ENCODE measurements around the gene SCNN1B.

Gene SCNN1B

DNA sequence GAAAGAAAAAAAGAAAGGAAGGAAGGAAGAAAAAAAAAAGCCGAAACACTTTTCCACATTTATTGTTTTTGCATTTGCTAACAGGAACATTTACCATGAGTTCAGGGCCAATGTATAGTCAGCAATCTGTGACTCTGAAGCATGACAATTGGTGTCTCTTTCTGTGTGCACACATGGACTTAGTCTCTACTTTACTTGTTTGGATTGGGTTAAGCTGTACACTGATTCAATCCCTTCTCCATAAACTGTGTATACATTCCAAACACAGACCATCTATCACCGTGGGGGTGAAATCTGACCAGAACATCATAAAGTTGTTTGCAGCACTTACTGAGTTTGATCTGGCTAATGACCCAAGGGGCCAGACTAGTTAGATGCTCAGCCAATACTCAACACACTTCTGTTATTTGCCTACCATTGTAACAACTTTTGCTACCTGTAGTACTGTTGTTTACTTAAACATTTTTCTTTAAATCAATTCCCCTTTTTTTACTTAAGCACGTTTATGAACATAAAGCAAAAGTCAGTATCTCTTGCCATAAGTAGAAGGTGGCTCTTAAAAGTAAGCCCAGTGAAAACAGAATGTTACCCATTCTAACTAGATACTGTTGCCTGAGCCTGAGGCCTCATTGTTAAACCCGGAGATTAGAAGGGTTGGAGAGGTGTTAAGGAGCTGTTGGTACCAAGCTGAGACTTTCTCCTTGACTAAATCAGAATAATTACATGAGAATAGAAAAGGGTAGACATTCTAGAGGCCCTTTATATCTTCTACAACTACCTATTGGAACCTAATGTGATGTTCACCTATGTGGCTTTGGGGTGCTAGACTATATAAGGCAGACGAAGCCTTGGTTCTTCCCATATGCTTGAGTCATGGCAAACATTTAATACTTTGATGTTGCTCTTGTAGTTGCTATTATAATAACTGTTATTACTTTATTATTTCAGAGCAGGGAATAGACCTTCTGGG lies 41.8 kb downstream of the SCNN1B start:
- TF ChIP-seq POLR2AphosphoS5 (IDR thresholded peaks at IDR 0.05; ENCODE audit: low read depth, low read length), result no peak
- TF ChIP-seq POLR2A (IDR thresholded peaks at IDR 0.05; ENCODE audit: low read depth, low read length), result no peak
- no peak for TF ChIP-seq TAF1 (IDR thresholded peaks at IDR 0.05; ENCODE audit: borderline replicate concordance, low read depth, low read length)
- DNase-seq (ENCODE audit: insufficient read length), result no peak
- FAIRE-seq, result no peak

DNA sequence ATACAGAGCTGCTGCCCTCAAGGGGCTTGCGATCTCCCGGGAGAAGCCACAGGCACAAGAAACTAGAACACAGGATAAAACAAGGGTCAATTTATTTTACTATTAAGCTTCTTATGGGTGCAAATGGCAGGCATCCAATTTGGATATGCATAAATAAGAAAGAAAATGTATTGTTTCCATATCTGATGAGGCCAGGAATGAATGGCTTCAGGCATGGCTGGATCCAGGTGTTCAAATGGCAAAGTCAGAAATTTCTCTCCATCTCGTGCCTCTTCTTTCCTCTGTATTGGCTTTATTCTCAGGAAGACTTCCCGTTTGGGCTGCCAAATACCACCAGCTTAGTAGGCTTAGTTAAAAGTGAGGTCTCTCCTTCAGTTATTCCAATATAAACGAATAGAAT lies 43.1 kb downstream of the SCNN1B start:
- FAIRE-seq (no peak), DNase-seq (ENCODE audit: insufficient read length) (no peak)
- TF ChIP-seq POLR2AphosphoS5 (IDR thresholded peaks at IDR 0.05; ENCODE audit: low read depth, low read length), result no peak

DNA sequence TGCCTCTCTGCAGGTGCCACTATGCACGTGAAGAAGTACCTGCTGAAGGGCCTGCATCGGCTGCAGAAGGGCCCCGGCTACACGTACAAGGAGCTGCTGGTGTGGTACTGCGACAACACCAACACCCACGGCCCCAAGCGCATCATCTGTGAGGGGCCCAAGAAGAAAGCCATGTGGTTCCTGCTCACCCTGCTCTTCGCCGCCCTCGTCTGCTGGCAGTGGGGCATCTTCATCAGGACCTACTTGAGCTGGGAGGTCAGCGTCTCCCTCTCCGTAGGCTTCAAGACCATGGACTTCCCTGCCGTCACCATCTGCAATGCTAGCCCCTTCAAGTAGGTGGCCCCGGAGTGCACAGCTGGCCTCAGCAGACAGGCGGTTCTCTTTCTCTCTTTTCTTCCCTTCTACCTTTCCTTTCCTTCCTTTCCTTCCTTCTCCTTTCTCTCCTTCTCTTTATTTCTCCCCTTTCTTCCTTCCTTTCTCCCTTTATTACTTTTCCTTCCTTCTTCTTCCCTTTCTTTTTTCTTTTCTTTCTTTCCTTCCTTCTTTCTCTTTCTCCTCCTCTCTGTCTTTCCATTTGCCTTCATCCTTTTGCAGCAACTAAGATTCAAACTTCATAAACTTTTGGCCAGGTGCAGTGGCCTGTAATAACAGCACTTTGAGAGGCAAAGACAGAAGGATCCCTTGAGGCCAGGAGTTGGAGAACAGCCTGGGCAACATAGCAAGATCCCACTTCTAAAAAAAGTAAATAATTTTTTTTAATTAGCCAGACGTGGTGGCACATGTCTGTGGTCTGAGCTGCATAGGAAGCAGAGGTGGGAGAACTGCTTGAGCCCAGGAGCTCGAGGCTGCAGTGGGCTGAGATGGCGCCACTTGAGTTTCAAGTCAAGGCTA lies 46.7 kb downstream of the SCNN1B start:
- TF ChIP-seq POLR2A (IDR thresholded peaks at IDR 0.05; ENCODE audit: low read depth, low read length) (no peak), POLR2AphosphoS5 (IDR thresholded peaks at IDR 0.05; ENCODE audit: low read depth, low read length) (no peak), TAF1 (IDR thresholded peaks at IDR 0.05; ENCODE audit: borderline replicate concordance, low read depth, low read length) (no peak)
- FAIRE-seq (no peak), DNase-seq (ENCODE audit: insufficient read length) (no peak)

DNA sequence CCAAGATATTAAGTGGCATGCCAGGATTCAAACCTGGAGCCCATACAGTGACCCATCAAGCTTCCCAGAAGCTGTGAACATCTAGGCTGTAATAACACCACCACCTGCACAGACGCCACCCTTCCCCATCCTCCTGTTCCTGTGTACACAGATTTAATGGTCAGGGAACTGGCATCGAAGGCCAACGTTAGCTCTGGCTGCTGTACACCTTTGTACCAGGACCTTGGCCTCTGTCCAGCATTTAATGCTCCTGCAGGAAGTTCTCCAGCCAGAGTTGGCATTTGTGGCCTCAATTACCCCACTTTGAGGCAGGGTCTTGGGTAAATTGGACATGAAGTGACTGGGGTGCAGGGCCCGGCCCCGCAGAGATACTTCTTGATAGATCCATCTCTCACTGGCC lies 49.3 kb downstream of the SCNN1B start:
- no peak for TF ChIP-seq POLR2AphosphoS5 (IDR thresholded peaks at IDR 0.05; ENCODE audit: low read depth, low read length)
- TF ChIP-seq POLR2A (IDR thresholded peaks at IDR 0.05; ENCODE audit: low read depth, low read length), result no peak
- TF ChIP-seq TAF1 (IDR thresholded peaks at IDR 0.05; ENCODE audit: borderline replicate concordance, low read depth, low read length), result no peak
- DNase-seq (ENCODE audit: insufficient read length) (no peak), FAIRE-seq (no peak)

DNA sequence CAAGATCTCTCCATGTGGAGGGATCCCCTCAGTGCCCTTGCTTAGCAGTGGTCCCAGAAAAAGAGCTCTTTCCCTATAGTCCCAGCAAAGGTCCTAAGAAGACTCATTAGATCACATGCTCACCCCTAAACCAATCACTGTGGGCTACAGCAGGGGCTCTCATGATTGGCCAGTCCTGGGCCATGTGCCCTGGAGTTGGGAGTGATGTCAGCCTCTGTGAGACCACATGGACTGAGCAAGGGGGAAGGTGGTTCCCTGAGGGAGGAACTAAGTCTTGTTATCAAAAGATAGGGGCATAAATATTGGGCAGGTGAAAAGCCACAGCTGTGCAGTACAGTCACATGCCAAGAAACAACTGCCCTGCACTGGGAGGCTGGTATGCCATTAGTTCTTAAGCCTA lies 51.3 kb downstream of the SCNN1B start:
- FAIRE-seq (no peak), DNase-seq (ENCODE audit: insufficient read length) (no peak)
- no peak for TF ChIP-seq POLR2A (IDR thresholded peaks at IDR 0.05; ENCODE audit: low read depth, low read length)
- no peak for TF ChIP-seq POLR2AphosphoS5 (IDR thresholded peaks at IDR 0.05; ENCODE audit: low read depth, low read length)
- no peak for TF ChIP-seq TAF1 (IDR thresholded peaks at IDR 0.05; ENCODE audit: borderline replicate concordance, low read depth, low read length)

DNA sequence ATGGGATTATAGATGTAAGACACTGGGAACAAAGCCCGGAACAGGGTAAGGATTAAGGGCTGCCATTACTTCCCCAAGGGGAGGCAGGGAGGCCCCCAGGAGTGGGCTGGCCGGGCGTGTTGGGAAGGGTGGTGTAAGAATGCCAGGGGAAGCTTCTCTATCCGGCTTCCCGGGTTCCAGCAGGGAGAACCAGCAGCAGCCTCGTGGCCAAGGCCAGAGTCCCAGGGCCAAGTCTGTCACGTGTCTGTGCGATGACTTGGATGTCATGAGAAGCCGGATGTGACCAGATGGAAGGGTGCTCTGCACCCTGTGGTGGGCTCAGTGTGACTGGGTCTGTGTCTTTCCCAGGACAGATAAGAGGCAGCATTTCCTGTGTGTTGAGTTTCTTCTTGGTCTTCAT lies 52.1 kb downstream of the SCNN1B start:
- DNase-seq (ENCODE audit: insufficient read length) (no peak), FAIRE-seq (no peak)
- TF ChIP-seq POLR2A (IDR thresholded peaks at IDR 0.05; ENCODE audit: low read depth, low read length) (no peak), TAF1 (IDR thresholded peaks at IDR 0.05; ENCODE audit: borderline replicate concordance, low read depth, low read length) (no peak), POLR2AphosphoS5 (IDR thresholded peaks at IDR 0.05; ENCODE audit: low read depth, low read length) (no peak)

DNA sequence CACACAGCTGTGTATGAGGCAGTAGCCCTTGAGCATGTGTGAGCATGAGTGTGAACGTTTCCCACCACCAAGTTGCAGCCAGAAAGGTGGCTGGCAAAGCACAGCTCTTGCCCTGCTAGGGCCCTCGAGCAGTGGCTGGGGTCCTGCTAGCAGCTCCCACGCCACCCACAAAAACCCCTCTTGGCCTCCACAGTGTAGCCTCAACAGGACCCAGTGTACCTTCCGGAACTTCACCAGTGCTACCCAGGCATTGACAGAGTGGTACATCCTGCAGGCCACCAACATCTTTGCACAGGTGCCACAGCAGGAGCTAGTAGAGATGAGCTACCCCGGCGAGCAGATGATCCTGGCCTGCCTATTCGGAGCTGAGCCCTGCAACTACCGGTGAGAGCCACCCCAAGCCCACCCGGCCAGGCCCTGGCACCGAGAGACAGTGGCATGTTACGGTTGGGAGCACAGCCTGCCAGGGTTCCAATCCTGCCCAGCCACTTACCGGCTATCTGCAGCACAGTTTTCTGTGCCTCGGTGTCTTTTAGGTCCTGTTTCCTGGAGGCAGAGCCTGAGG lies 53.1 kb downstream of the SCNN1B start:
- no peak for TF ChIP-seq POLR2AphosphoS5 (IDR thresholded peaks at IDR 0.05; ENCODE audit: low read depth, low read length)
- TF ChIP-seq TAF1 (IDR thresholded peaks at IDR 0.05; ENCODE audit: borderline replicate concordance, low read depth, low read length), result no peak
- TF ChIP-seq POLR2A (IDR thresholded peaks at IDR 0.05; ENCODE audit: low read depth, low read length), result no peak

DNA sequence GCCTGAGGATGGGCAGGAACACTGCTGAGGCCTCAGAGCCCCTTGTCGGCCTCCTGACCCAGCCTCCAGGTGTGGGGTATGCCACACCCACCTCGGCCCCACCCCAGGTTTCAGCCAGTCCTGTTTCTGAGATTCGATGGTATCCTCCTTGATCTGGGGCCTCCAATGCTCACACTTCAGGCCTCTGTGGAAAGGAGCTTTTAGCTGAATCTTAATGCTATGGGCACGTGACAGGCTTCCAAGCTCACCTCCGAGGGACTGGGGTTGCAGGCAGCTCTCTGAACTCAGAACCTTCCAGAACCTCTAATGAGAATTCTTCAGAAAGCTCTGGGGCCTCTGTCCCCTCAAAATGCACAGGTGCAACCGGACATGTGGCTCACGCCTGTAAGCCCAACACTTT lies 54.8 kb downstream of the SCNN1B start:
- FAIRE-seq (no peak), DNase-seq (ENCODE audit: insufficient read length) (no peak)
- TF ChIP-seq POLR2A (IDR thresholded peaks at IDR 0.05; ENCODE audit: low read depth, low read length) (no peak), POLR2AphosphoS5 (IDR thresholded peaks at IDR 0.05; ENCODE audit: low read depth, low read length) (no peak), TAF1 (IDR thresholded peaks at IDR 0.05; ENCODE audit: borderline replicate concordance, low read depth, low read length) (no peak)

More for the DNA sequence above, 53.1 kb downstream of the SCNN1B start:
- FAIRE-seq (no peak), DNase-seq (ENCODE audit: insufficient read length) (no peak)

DNA sequence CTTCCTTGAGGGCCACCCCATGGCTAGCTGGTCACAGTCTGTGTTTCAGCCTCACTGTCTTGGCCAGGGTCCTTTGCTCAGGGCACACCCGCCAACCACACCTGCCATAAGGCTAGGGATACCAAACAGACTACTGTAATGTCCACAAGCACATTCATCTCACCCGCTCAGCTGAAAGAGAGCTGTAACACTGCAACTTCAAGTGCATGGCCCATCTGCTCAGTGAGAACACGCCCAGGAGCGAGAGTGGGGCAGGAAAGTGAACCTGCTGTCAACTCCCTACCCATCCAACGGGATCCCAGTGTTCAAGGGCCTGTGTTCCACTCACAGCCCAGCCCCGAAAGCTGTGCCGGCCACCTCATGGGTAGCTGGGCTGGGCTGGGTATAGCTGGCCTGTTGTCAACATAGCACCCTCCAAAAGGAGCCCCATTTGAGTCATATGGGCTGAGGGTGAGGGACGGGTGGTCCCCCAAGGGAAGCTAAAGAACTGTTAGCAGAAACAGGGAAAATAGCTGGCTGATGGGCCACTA lies 55.7 kb downstream of the SCNN1B start:
- TF ChIP-seq TAF1 (IDR thresholded peaks at IDR 0.05; ENCODE audit: borderline replicate concordance, low read depth, low read length), result no peak
- TF ChIP-seq POLR2A (IDR thresholded peaks at IDR 0.05; ENCODE audit: low read depth, low read length), result no peak
- no peak for TF ChIP-seq POLR2AphosphoS5 (IDR thresholded peaks at IDR 0.05; ENCODE audit: low read depth, low read length)
- DNase-seq (ENCODE audit: insufficient read length) (no peak), FAIRE-seq (no peak)

DNA sequence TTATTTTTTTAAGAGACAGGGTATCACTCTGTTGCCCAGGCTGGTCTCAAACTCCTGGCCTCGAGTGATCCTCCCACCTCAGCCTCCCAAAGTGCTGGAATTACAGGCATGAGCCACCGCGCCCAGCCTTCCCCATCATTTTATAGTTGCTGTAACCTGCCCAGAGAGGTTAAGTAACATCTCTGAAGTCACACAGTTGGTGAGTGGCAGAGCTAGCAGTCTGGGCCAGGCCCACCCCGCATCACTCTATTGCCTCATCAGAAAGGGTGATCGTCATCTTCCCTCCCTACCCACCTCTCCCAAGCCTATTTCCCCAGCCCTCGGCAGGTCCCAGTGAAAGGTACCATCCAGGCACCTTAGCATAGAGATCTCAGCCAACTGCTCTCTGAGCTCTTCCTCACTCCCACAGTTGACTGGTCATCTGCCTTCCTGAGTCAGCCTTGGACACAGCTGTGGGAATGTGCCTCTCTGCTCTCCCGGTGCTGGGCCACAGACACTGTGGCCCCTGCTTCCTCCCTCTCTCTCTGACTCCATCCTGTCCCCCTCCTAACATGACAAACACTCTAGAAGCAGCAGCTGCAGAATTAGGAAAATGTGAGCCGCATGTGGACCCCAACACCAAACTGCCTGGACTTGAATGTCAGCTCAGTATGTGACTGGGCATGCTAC lies 57.1 kb downstream of the SCNN1B start:
- DNase-seq (ENCODE audit: insufficient read length) (no peak), FAIRE-seq (no peak)
- TF ChIP-seq POLR2AphosphoS5 (IDR thresholded peaks at IDR 0.05; ENCODE audit: low read depth, low read length) (no peak), POLR2A (IDR thresholded peaks at IDR 0.05; ENCODE audit: low read depth, low read length) (no peak)

Measured in GM12892 (cell line).